H1 (cell line): Measurements from ENCODE around the gene ISG15. TPM values are rescaled to one million over a fixed set of nuclear protein-coding genes. Genes with fewer than 3 reads are reported as not detected.
A peak's percentile ranks its signal among the peaks of the same experiment; 100 is the strongest.

Experiments used
- CBX5 ChIP-seq: fragments of 300-800, 300-1000 bp; sonication (generic); IDR thresholded peaks from 2 replicates; pipeline ENCODE4 v1.7.1; 2016; ENCODE audit warnings: antibody characterized with exemption, low read length, low read depth
- CBX8 ChIP-seq: fragments of 300-800, 300-1000 bp; sonication (generic); IDR thresholded peaks from 2 replicates; pipeline ENCODE4 v1.7.1; 2016; ENCODE audit warnings: low read depth, low read length, borderline replicate concordance
- EGR1 ChIP-seq: IDR thresholded peaks from 2 replicates; pipeline ENCODE4 v1.6.1; 2011; ENCODE audit warnings: low read depth, low read length, borderline replicate concordance
- EP300 ChIP-seq, 2 experiments: IDR thresholded peaks; 1 replicate in 1 of 2; 2 replicates in 1 of 2; pipeline ENCODE4 v1.6.1; 2011 to 2012; ENCODE audit warnings: low read depth in 2 of 2, low read length in 2 of 2, mild to moderate bottlenecking in 2 of 2, borderline replicate concordance in 1 of 2, inconsistent platforms in 1 of 2, moderate library complexity in 1 of 2
- FOSL1 ChIP-seq: IDR thresholded peaks from 2 replicates; pipeline ENCODE4 v1.6.1; 2011; ENCODE audit warnings: mild to moderate bottlenecking, low read depth, low read length, moderate library complexity; ENCODE audit not compliant: insufficient read depth
- GTF2F1 ChIP-seq: IDR thresholded peaks from 2 replicates; pipeline ENCODE4 v1.6.1; 2012; ENCODE audit warnings: low read depth, low read length, improper control_type of control experiment, borderline replicate concordance
- JUN ChIP-seq: IDR thresholded peaks from 2 replicates; pipeline ENCODE4 v1.6.1; 2011; ENCODE audit warnings: low read depth, mild to moderate bottlenecking, improper control_type of control experiment, low read length
- JUND ChIP-seq: IDR thresholded peaks from 2 replicates; pipeline ENCODE4 v1.6.1; 2011; ENCODE audit warnings: mild to moderate bottlenecking, improper control_type of control experiment, low read length
- POLR2AphosphoS5 ChIP-seq: IDR thresholded peaks from 2 replicates; pipeline ENCODE4 v1.6.1; 2011; ENCODE audit warnings: low read depth, low read length
- POU5F1 ChIP-seq: IDR thresholded peaks from 2 replicates; pipeline ENCODE4 v1.6.1; 2011; ENCODE audit warnings: low read depth, mild to moderate bottlenecking, low read length, moderate library complexity
- RAD21 ChIP-seq, 2 experiments: IDR thresholded peaks in 1 of 2; conservative IDR thresholded peaks in 1 of 2; 2 replicates each; pipeline ENCODE4 v1.6.1; 2011; ENCODE audit warnings: low read depth in 2 of 2, low read length in 2 of 2, improper control_type of control experiment in 1 of 2, inconsistent platforms in 1 of 2, mild to moderate bottlenecking in 1 of 2, moderate library complexity in 1 of 2
- RBBP5 ChIP-seq: IDR thresholded peaks from 2 replicates; pipeline ENCODE4 v1.7.1; 2012; ENCODE audit warnings: low read depth, mild to moderate bottlenecking, inconsistent platforms, low read length, moderate library complexity, borderline replicate concordance
- RFX5 ChIP-seq: IDR thresholded peaks from 2 replicates; pipeline ENCODE4 v1.6.1; 2011; ENCODE audit warnings: low read depth, low read length, improper control_type of control experiment, borderline replicate concordance
- RXRA ChIP-seq: IDR thresholded peaks from 2 replicates; pipeline ENCODE4 v1.6.1; 2011; ENCODE audit warnings: low read depth, mild to moderate bottlenecking, low read length, moderate library complexity; ENCODE audit not compliant: insufficient read depth
- SAP30 ChIP-seq: fragments of 300-600 bp; sonication (generic); IDR thresholded peaks from 2 replicates; pipeline ENCODE4 v1.7.1; 2012; ENCODE audit warnings: low read length, moderate library complexity, mild to moderate bottlenecking, inconsistent platforms; ENCODE audit not compliant: insufficient read depth, insufficient replicate concordance
- SRF ChIP-seq: IDR thresholded peaks from 2 replicates; pipeline ENCODE4 v1.6.1; 2011; ENCODE audit warnings: mild to moderate bottlenecking, low read depth, low read length, moderate library complexity
- TAF7 ChIP-seq: optimal IDR thresholded peaks from 2 replicates; pipeline ENCODE3; 2011; ENCODE audit warnings: low read depth, mild to moderate bottlenecking, inconsistent platforms, low read length, moderate library complexity, borderline replicate concordance
- polyA plus RNA-seq, 7 experiments: library from polyadenylated mRNA; depleted of rRNA in 3 of 7; stranded (reverse) in 5 of 7; unstranded in 2 of 7; fragments of >200 nt in 5 of 7; fragments of 200-250 nt in 2 of 7; gene quantifications; 1 replicate in 5 of 7; 2 replicates in 1 of 7; 4 replicates in 1 of 7; pipeline versions ENCODE4 v1.2.1 to v1.2.3, GENCODE V29; 2011 to 2013; ENCODE audit warnings: missing spikeins in 2 of 7, mixed read lengths in 2 of 7
- total RNA-seq: library from RNA; stranded (reverse); fragmentation: NEBNext Ultra II Directional; extraction: Animal tissue kit (Norgen Biotek cat#: 25700); gene quantifications from 2 replicates; pipeline ENCODE4 v1.2.1, GENCODE V29; 2021
- TF ChIP-seq, protein P1 (sequence below): IDR thresholded peaks from 2 replicates; pipeline ENCODE4 v1.6.1; 2011; ENCODE audit warnings: low read length, improper control_type of control experiment
- TF ChIP-seq, protein P2 (sequence below): IDR thresholded peaks from 2 replicates; pipeline ENCODE4 v1.6.1; 2012; ENCODE audit warnings: inconsistent platforms
- TF ChIP-seq, protein P3 (sequence below): IDR thresholded peaks from 2 replicates; pipeline ENCODE4 v1.6.1; 2012; ENCODE audit warnings: low read length, inconsistent platforms

ISG15 gene
- total and polyA plus RNA-seq, 2 of the 8 experiments (the other 6 are each of a cell fraction or from before 2014, with no cell fraction given), result 29.3 to 121 TPM

DNA sequence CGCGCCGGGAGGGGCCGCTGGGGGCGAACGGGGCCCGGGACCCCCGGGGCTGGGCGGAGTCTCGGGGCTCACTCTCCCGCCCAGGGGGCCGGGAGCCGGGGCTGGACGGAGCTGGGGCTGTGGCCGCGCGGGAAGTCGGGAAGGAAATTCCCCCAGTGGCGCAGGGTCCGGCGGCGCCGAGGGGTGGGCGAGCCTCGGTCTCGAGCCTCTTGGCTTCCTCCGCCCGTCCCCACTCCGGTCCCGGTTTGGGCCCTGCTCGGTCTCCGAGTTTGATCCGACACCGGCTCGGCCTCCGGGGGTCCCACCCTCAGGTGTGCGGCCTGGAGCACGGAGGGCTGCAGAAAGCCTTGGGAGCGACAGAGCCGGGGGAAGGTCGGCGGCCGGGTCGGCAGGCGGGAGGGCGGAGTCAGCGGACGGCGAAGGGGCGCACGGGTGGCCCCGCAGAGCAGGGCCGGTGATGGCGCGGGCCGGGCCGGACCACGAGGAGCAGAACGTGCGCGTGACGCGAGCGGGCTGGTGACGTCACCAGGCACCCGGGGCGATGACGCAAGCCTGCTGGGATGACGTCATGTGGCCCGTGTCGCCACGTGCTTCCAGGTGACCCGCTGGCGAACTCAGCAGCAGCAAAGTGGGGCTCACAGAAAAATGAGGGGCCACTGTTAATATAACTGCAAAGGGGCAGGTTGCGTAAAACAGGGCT, 12.8 kb upstream of the ISG15 start (continued):
- TF ChIP-seq GTF2F1 (no peak), EGR1 (no peak), RBBP5 (no peak; the same call in 1 of the 2 replicates), SRF (no peak), TAF7 (no peak), RFX5 (no peak), RXRA (no peak), RAD21 (IDR thresholded peaks at IDR 0.05 in 1 of 2, conservative IDR thresholded peaks at IDR 0.05 in 1 of 2; ENCODE audit: low read depth in 2 of 2, low read length in 2 of 2) (no peak), JUND (peak; percentile 99), JUN (peak; percentile 87), POLR2AphosphoS5 (peak; percentile 69), CBX8 (no peak), POU5F1 (no peak), SAP30 (no peak), EP300 (IDR thresholded peaks at IDR 0.05; ENCODE audit: borderline replicate concordance in 1 of 2, low read depth in 2 of 2, low read length in 2 of 2) (peak in 1 of 2 experiments; percentile 3; a peak in 1 of 3 replicates), CBX5 (no peak), FOSL1 (no peak)
- TF ChIP-seq, protein P1, sequence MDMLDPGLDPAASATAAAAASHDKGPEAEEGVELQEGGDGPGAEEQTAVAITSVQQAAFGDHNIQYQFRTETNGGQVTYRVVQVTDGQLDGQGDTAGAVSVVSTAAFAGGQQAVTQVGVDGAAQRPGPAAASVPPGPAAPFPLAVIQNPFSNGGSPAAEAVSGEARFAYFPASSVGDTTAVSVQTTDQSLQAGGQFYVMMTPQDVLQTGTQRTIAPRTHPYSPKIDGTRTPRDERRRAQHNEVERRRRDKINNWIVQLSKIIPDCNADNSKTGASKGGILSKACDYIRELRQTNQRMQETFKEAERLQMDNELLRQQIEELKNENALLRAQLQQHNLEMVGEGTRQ, result no peak
- TF ChIP-seq, protein P2, sequence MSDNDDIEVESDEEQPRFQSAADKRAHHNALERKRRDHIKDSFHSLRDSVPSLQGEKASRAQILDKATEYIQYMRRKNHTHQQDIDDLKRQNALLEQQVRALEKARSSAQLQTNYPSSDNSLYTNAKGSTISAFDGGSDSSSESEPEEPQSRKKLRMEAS, result peak; percentile 99
- TF ChIP-seq, protein P3, sequence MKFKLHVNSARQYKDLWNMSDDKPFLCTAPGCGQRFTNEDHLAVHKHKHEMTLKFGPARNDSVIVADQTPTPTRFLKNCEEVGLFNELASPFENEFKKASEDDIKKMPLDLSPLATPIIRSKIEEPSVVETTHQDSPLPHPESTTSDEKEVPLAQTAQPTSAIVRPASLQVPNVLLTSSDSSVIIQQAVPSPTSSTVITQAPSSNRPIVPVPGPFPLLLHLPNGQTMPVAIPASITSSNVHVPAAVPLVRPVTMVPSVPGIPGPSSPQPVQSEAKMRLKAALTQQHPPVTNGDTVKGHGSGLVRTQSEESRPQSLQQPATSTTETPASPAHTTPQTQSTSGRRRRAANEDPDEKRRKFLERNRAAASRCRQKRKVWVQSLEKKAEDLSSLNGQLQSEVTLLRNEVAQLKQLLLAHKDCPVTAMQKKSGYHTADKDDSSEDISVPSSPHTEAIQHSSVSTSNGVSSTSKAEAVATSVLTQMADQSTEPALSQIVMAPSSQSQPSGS, result peak; percentile 99
